Measurements from ENCODE around the gene SPG7.
A peak's percentile ranks its signal among the peaks of the same experiment; 100 is the strongest.

The SPG7 gene

GRCh38 chr16:89489040-89489897, 18.9 kb upstream of the SPG7 start:
- no peak for DNase-seq

- no peak for DNase-seq
Measured at GRCh38 chr16:89489898-89490438, 18.2 kb upstream of the SPG7 start.

- peak; percentile 84 for DNase-seq
Measured at GRCh38 chr16:89490439-89491237, 17.6 kb upstream of the SPG7 start, which contains the start of gene ANKRD11. ANKRD11 (minus strand) TSS chr16:89490561; CDS start chr16:89317019, 173,542 bp downstream.

GRCh38 chr16:89491238-89491869, 16.8 kb upstream of the SPG7 start:
- no peak for DNase-seq

- DNase-seq, result no peak
Measured at GRCh38 chr16:89491974-89492687, 16.1 kb upstream of the SPG7 start.

GRCh38 chr16:89493776-89494175, 14.4 kb upstream of the SPG7 start:
- DNase-seq, result no peak

GRCh38 chr16:89495121-89495520, 13.1 kb upstream of the SPG7 start:
- no peak for DNase-seq

- no peak for DNase-seq
Measured at GRCh38 chr16:89498839-89499238, 9.4 kb upstream of the SPG7 start.

- DNase-seq, result no peak
Measured at GRCh38 chr16:89499767-89500166, 8.4 kb upstream of the SPG7 start.

GRCh38 chr16:89502081-89502843, 5.9 kb upstream of the SPG7 start:
- no peak for DNase-seq

GRCh38 chr16:89504091-89504490, 4.1 kb upstream of the SPG7 start:
- DNase-seq, result no peak

GRCh38 chr16:89505204-89506112, 2.7 kb upstream of the SPG7 start:
- DNase-seq, result no peak

- no peak for DNase-seq
Measured at GRCh38 chr16:89506113-89506504, 2.1 kb upstream of the SPG7 start.

GRCh38 chr16:89506791-89507191, 1.4 kb upstream of the SPG7 start:
- no peak for DNase-seq

- no peak for DNase-seq
Measured at GRCh38 chr16:89507214-89507833, 879 bp upstream of the SPG7 start.

GRCh38 chr16:89510526-89510925, 2.3 kb downstream of the SPG7 start:
- no peak for DNase-seq

GRCh38 chr16:89511374-89511773, 3.2 kb downstream of the SPG7 start:
- no peak for DNase-seq

- no peak for DNase-seq
Measured at GRCh38 chr16:89512453-89512852, 4.2 kb downstream of the SPG7 start.

GRCh38 chr16:89517128-89517527, 8.9 kb downstream of the SPG7 start:
- DNase-seq, result no peak

GRCh38 chr16:89519881-89520280, 11.7 kb downstream of the SPG7 start:
- DNase-seq, result no peak

All from NCI-H2081 treated with DMSO at 0.1 percent for 48 hours (cell line).